Right kidney (tissue), 1 donor: ENCODE data around the gene C2CD4C.
"Not testable (repeated sequence)": the region's sequence is repeated elsewhere in the genome, so short reads cannot be mapped to it uniquely, and the experiment has no call there.

Experiments used
- DNase-seq: peaks from one replicate; pipeline ENCODE4 v3.0.0-alpha.2; 2016

C2CD4C gene

GRCh38 chr19:439167-439900 is 30.4 kb upstream of the C2CD4C start:
- DNase-seq: no peak

GRCh38 chr19:438416-438958 is 29.5 kb upstream of the C2CD4C start:
- no peak for DNase-seq

- DNase-seq: no peak
These were observed 28.1 kb upstream of the C2CD4C start for GRCh38 chr19:437041-437440.

GRCh38 chr19:436413-436950 is 27.5 kb upstream of the C2CD4C start:
- DNase-seq: no peak

GRCh38 chr19:435707-436412 is 26.9 kb upstream of the C2CD4C start:
- DNase-seq: no peak

- DNase-seq: no peak
These were observed 26.2 kb upstream of the C2CD4C start for GRCh38 chr19:435056-435706.

- DNase-seq: no peak
These were observed 25.4 kb upstream of the C2CD4C start for GRCh38 chr19:434152-434960.

GRCh38 chr19:430701-431100 is 21.8 kb upstream of the C2CD4C start:
- DNase-seq: no peak

GRCh38 chr19:428149-428548 is 19.2 kb upstream of the C2CD4C start:
- DNase-seq: no peak

- not testable (repeated sequence) for DNase-seq
These were observed 18.7 kb upstream of the C2CD4C start for GRCh38 chr19:427675-428074.

GRCh38 chr19:426725-427445 is 17.9 kb upstream of the C2CD4C start:
- DNase-seq: no peak

- no peak for DNase-seq
These were observed 16.1 kb upstream of the C2CD4C start for GRCh38 chr19:425056-425455.

GRCh38 chr19:424546-424945 is 15.6 kb upstream of the C2CD4C start:
- no peak for DNase-seq

GRCh38 chr19:423691-424466 is 14.9 kb upstream of the C2CD4C start:
- no peak for DNase-seq

- not testable (repeated sequence) for DNase-seq
These were observed 13.9 kb upstream of the C2CD4C start for GRCh38 chr19:422917-423226.

- DNase-seq: no peak
These were observed 13.4 kb upstream of the C2CD4C start for GRCh38 chr19:422213-422916.

- no peak for DNase-seq
These were observed 11.0 kb upstream of the C2CD4C start for GRCh38 chr19:419721-420515.

- no peak for DNase-seq
These were observed 10.1 kb upstream of the C2CD4C start for GRCh38 chr19:418761-419671.
